Glomerular visceral epithelial cell (primary cell): ENCODE results near the gene AMY2B.
"Not testable (repeated sequence)": the region's sequence is repeated elsewhere in the genome, so short reads cannot be mapped to it uniquely, and the experiment has no call there.

Source experiments
- DNase-seq: peaks from one replicate; pipeline ENCODE4 v3.0.0-alpha.2; 2016; ENCODE audit errors: extremely low spot score

Gene AMY2B

DNA sequence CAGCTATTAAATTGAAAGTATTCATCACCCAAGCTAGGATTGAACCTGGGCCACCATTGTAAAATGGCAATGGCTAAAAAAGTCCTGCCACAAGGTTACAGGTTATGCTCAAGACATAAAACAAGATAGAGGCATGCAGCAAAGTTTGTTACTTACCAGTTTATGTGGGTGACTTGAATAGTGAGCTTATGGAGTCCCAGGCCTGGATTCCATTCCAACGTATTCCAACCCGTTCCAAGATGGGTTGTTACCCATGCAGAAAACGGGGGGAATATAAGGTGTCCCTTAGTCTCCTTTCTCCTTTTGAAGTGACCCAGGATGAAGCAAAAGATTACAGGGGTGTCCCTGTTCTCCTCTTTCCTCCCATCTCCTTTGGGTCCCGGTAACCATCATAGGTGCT lies 56.0 kb downstream of the AMY2B start:
- DNase-seq = not testable (repeated sequence)
